ENCODE measurements around the gene IL22RA1.

Gene IL22RA1

DNA sequence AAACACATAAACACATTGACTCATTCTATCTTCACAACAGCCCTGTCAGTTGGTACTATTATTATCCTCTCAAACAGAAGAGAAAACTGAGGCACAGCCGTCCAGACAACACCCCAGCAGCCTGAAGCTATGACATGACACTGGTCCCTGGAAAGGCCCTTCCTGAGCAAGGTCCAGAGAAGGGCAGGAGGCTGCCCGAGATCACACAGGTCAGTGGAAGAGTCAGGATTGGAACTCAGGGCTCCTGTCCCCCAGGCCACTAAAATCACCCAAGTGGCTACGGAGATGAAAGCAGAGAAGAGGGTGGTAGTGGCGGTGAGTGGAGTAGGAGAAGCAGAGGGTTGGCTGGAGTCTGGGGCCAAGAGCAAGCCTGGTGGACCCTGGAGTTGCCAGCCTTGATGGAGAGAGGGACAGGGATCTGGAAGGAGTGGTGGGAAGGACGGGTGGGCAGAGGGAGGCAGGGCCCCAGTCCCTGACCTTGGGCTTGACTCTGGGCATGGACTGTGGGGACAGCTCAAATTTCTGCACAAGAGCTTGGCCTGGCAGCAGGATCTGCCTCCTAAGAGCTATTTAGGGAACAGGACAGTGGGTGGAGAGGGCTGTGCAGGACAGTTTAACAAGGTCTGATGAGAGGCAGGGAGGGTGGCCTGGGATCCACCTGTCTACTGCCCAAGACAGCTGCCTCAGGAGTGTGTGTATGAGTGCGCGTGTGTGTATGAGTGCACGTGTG lies 46.8 kb downstream of the IL22RA1 start:
- DNase-seq, result no peak

DNA sequence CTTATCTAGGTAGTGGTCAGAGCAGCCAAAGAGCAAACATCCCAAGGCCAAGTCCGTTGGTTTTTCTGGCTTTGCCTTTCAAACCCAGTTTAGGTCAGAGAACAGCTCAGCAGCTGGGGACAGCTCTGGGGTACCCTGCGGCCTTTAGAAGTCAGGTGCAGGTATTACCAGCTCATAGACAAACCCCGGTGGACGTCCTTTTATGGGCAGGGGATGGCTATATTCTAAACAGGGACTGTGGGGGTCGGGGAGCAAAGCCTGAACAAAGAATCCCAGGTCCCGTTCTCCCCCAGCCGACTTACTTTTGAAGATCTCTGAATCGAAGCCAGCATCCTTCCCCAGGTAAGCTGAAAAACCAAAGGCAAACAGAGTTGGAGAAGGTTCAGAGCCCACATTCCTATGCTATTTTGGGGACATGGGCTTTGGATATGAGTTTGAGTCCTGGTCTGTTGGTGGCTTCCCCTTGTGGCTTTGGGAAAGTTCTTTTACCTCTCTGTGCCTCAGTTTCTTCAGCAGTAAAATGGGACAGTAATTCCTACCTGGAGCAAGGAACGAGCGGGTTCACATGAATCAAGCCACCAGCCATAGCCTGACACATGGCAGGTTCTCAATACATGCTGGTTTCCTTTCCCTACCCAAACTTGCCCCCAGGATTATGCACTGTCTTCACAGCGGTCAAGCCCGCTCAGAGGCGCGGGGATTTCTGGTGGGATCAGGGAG lies 47.6 kb downstream of the IL22RA1 start:
- no peak for DNase-seq

DNA sequence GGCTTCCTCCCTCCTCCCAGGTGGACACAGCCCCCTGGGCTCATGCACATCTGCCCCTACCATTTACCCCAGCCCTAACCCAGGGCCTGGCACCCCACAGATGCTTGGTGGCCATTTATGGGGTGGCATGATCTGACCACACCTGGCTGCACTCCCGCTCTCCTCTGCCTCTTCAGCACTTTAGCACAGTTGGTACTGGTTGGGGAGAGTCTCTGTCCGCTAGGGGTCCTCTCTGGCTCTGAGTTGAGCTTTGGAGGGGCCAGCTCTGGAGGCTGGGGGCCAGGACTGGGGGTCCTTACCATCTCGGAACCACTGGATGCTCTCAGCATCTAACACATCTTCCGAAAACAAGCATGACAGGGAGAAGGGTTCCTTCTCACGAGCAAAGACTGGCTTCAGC lies 48.4 kb downstream of the IL22RA1 start:
- DNase-seq, result no peak

DNA sequence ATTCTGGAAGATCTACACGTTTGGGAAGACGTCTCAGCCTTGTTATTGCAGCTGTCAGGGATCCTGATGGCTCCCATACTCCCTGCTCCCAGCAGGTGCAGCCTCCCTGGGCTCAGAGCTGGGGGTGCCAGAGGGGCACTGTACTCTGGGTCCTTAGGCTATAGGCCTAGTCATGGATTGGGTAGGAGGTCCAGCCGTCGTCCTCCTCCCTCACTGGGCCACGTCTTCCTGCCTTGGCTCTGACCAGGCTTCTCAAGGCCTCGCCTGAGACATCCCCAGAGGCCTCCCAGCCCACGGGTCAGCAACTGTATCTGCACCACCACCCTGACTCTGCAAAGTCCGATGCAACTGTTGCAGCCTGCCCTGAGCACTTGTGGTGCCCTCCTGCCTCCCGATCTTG lies 49.2 kb downstream of the IL22RA1 start:
- DNase-seq, result no peak

DNA sequence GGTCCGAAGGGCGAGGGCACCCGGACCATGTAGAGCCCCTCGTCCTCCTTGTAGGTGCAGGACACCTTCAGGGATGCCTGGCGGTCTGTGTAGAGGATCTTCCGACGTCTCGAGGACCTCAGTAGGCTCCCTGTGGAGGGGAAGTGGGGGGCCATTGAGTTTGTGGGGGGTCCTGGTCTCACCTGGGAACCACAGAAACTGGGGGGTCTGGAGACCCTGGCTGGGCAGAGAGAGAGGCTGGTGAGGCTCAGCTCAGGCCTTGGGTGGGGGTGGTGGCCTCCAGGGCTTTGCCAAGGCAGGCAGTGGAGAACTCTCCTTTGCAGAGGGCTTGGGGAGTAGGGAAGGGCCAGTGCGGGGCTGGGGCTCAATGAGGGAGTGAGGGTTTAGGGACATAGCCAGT lies 50.0 kb downstream of the IL22RA1 start:
- no peak for DNase-seq

DNA sequence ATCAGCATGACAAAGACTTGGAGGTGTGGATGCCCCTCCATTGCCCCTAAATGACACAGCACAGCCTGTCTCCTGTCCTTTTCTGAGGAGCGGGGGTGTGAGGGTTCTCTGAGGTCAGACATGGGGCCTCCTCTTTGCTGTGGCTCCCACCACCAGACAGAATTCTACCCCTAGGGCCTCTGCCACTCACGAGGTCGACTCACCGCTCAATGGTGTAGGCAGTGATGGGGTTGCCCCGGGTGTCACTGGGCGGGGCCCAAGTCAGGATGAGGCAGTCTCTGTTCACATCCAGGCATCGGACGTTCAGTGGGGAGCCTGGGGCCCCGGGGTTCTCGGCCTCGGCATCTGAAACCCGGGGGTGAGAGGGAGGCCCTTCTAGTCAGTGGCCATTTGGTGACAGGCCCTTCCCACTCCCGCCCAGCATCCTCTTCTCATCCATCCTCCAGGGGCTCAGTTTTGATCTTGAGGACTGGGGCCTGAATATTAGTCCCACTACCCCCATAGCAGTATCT lies 50.9 kb downstream of the IL22RA1 start:
- no peak for DNase-seq

DNA sequence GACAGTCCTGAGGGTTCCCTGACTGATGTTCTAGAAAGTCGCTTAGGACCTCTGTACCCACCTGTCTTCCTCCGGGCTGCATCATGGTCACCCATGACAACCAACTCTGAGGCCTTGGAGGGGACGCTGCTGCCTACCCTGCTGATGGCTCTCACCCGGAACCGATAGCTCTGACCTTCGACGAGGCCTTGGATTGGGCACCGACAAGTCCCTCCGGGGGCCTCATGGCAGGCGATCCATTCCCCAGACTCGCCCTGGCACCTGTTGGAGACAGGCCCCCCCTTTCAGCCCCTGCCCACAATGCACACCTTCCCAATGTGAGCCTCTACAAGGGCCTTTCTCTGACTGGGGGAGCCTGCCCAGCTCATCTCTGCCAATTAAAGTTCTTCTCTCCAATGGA lies 52.2 kb downstream of the IL22RA1 start:
- no peak for DNase-seq

DNA sequence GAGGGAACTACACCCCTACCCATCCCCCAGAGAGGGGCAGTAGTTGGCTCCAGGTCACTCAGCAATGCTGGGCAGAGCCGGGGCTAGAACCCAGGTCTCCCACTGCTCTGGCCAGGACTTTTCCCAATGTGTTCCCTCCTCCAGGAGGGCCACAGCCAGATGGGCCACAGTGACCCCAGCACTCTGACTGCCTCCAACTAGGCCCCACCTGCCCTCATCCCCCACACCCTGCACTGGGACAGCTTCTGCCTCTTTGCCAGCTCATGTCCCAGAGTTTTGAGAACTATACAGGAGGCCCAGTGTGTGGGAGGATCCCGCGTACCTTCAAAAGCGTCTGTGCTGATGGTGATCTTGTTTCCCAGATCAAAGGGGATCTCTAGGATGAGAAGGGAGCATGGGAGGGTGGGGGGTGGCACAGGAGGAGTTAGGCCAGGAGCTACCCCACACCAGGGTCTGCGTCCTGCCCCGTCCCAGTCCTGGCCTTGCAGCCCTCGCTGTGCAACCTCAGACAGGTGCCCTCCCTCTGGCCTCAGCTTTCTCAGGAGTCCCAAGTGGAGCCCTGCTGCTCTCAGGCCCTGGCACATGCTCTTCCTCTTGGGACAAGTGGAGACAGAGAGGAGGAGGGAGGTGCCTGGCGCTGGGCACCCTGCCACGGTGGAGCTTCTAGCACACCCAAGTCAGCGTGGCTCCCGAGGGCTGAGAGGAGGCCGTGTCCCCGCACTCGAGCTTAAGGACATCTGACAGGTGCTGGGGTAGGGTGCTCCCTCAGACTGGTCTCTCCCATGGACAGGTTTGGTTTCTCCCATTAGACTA lies 53.0 kb downstream of the IL22RA1 start:
- no peak for DNase-seq

DNA sequence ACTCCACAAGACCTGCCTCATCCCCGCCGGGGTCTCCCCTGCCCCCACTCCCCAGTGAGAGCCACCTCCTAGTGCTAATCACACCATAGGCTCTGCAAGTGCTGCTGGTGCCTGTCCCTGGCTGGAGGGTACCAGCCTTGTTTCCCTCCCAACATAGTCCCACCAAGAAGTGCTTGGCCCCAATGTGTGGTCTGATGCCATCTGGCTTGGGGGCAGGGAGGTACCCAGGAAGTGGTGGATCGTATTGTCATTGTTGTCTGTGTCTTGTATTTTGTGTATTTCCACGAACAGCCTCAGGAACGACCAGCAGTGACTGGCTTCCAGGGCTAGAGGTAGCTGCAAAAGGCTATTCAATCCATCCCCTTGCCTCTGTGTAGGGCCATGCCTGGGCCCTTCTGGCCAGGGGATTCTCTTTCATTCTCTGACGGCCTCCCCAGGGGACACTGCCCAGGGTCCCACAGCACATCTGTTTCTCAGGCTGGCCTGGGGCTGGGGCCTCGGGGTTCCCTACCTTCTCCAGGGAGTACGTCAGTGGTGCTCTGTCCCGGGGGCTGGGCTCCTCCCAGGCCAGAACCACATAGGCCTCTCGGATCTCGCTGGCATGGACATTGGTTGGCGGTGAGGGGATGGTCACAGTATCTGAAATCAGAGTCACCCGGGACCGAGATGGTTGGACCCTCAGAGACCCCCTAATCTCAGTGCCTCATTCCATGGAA lies 53.8 kb downstream of the IL22RA1 start:
- no peak for DNase-seq

DNA sequence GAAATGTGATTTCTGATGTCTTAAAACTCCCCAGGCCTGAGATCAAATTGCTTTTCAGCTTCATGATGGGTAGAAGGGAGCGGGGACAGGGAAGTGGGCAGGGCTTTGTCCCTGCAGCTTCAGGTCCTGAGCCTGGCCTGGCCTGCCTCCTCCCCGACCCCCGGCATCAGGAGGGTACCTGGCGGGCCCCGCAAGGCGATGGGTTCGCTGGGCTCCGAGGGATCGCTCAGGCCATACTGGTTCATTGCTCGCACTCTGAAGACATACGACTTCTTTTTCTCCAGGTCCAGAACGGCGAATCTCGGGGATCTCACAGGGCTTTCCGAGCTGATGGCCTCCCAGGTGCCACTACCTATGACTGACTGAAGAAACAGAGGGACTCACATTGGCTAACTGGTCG lies 56.5 kb downstream of the IL22RA1 start:
- no peak for DNase-seq

DNA sequence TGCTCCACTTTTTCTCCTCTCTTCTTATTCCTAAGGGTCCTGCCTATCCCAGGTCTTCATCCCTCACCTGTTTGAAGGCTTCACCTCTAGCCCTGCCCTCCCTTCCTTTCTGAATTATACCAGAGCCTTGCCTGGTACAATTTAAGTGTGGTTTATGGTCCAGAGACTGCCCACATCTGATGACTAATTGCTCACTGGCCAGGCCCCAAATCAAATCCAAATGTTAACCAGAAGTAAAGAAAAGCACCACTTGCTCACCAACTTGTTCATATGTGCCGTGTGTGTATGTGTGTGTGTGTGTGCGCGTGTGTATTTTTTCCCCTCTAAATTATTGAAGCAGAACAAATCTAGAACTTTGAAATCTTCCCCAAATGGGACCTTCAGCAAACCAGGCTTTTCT lies 57.4 kb downstream of the IL22RA1 start:
- DNase-seq, result no peak

DNA sequence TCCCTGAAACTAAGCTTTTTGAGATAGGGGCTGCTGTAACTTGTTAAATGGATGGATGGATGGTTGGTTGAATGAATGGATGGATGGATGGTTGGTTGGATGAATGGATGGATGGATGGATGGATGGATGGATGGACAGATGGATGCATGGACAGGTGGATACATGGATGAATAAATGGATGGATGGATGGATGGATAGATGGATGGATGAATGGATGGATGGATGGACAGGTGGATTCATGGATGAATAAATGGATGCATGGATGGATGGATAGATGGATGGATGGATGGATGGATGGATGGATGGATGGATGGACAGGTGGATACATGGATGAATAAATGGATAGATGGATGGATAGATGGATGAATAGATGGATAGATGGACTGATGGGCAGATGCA lies 57.9 kb downstream of the IL22RA1 start:
- DNase-seq, result no peak

DNA sequence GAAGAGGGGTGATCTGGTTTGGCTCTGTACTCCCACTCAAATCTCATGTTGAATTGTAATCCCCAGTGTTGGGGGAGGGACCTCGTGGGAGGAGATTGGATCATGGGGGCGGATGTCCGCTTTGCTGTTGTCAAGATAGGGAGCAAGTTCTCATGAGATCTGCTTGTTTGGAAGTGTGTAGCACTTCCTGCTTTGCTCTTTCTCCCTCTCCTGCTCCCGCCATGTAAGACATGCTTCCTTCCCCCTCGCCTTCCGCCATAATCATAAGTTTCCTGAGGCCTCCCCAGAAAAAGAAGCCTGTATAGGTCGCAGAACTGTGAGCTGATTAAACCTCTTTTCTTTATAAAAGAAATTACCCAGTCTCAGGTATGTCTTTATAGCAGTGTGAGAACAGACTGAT lies 58.9 kb downstream of the IL22RA1 start:
- DNase-seq, result no peak

DNA sequence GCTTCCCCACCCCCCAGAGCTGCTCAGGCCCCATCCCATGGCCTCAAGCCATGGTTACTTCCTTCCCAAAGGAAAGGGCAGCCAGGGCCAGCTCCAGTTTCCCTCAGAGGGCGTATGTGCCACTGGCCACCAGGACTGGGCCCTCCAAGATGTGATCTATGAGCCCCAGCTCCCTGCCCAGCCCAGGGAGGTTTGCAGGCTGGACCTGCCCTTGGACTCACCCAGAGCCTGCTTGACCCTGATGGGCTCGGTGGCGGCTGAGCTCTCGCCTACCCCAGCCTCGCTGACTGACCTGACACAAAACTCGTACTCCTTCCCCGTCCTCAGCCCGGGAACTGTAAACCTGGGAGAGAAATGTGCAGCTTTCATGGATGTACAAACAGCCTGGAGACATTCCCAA lies 60.6 kb downstream of the IL22RA1 start:
- no peak for DNase-seq

DNA sequence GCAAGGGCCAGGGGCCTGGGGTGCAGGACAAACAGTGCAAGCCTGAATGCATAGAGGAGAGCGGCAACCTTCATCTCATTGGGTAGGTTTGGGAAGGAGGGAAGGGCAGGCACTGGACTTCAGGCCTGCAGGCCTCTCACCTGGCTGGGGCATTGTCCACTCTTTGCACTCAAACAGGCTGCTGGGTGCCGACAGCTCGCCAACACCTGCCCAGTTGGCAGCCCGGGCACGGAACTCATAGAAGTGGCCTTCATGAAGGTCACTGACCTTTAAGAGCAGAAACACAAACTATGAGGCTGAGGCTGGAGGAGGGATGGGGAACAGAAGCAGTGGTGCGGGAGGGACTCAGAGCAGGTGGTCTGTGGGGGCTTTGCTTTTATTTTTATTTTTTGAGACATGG lies 61.8 kb downstream of the IL22RA1 start:
- no peak for DNase-seq

DNA sequence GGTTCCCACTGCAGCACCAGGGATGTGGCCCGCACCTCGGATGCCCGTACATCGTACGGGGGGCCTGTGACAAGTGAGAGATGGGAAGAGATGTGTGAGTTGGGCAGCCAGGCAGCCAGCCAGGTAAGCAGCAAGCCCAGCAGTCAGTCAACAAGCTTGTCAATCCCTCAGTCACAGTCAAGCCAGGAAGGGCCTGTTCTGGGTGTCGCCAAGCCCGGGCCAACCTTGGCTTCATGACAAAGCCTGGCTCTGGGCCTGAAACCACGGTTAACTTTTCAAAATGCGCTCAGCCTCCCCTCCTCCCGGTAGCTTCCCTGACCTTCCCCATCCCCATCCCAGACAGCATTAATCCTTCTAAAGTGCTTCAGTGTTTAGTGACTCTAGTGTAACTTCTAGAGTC lies 62.8 kb downstream of the IL22RA1 start:
- DNase-seq, result no peak

DNA sequence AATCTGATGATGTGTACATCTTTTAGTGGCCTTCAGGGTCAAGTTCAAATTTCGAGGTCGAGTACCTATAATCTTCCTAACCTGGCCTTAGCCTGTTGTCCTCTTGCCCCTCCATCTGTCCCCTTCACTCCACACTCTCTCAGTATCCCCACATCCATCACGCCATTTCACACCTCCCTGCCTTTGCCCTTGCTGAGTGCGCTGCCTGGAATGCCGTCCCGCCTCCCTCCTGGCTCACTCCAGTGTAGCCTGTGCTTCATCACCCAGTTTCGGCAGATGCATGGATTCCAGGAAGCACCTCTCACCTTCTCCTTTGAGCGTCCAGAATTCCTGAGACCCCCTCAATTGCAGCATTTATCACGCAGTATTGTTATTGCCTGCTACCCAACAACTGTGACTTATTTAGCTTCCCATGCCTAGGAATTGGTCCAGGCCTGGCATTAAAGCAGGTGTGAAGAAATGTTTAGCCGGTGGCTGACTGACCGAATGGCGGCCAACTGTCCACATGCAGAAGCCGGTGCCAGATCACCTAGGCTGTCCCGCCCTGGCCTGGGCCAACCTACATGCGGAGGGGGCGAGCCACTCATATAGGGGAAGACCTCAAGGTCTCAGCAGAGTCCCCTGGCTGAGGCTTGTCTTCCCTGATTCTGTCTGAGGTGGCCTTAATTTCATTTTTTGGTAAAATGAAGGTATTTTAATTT lies 65.5 kb downstream of the IL22RA1 start:
- no peak for DNase-seq

DNA sequence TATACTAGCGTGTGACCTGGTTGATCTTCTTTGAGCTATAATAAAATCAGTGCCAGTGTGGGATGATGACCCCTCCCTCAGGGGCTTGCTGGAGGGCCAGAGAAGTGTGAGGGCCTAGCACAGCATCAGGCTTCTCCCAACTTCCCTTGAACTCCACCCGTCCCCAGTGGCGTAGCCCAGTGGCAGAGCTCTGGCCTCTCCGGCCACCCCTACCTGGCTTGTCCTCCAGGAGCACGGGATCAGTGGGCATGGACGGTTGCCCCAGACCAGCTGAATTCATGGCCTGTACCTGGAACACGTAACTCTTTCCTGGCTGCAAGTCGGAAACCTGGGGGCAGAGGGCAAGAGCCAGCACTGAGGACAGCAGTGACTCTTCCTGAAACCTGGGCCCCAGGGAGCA lies 67.0 kb downstream of the IL22RA1 start:
- no peak for DNase-seq

DNA sequence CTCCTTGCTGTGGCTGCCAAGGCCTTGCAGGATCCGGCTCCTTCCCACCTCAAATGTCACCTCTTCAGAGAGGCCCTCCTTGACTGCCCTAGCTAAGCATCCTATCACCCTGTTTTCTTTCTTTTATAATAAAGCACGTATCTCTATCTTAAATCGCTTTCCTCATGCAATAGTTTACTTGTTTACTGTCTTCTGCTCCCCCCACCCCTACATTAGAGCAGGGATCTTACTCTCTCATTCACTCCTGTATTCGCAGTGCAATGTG lies 67.4 kb downstream of the IL22RA1 start:
- DNase-seq, result no peak

DNA sequence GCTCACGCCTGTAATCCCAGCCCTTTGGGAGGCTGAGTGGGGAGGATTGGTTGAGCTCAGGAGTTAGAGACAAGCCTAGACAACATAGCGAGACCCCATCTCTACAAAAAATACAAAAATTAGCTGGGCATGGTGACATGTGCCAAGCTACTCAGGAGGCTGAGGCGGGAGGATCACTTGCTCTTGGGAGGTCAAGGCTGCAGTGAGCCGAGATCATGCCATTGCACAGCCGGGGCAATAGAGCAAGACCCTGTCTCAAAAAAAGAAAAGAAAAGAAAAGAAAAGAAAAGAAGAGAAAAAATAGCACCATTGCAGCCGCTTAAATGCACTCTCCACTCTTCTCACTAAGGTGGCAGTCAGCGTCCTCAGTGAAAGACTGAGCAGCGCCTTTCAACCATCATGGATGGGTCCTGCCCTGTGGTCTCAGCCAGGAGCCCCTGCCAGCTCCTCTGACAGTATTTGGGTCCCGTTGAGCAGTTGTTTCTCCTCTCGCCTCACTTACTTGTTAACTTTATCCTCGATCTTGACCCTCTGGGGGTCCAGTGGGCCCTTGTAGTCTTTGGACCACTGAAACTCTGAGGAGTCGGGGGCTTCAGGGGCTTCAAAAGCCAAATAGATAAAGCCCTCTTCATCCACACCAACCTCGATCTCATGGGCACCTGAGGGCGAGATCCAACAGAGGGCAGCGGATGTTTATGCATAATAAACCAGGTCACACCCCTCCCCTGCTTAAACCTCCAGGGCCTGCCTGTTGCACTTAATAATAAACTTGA lies 67.9 kb downstream of the IL22RA1 start:
- no peak for DNase-seq

DNA sequence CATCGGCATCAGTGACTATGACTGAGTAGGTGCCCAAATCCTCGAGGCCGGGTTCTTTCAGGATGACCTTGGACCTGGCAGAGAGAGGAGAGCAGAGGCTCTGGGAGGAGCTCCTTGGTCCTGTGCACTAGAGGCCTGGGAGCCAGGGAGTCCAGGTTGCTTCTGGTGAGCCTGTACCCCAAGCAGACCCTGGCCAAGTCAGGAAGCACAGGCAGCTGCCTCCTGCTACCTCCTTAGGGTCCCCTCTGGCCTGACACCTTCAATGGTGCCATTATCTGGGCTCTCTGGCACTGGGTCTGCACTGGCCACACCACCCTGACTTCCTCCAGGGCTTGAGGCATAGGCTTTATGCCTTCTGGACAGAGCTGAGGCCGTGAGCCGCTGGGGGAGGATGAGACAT lies 68.7 kb downstream of the IL22RA1 start:
- no peak for DNase-seq

DNA sequence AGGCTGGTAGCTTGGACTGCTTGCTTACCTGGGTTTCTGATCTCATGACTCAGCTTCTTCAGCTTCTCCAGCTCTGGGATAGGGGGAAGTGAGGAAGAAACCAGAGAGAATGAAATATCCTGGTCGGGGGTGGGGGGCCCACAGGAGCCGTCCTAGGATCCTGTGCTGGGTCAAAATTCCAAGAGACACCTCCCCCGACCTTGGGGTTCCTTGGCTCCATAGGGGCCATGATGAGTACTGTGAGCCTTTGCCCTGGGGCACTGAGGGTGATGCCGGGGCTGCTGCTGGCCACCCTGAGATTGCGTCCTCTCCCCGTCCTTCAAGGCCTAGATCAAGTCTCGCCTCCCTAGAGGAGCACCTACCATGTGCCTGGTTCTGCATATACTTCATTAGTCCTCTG lies 71.0 kb downstream of the IL22RA1 start:
- DNase-seq, result no peak
